Measurements from ENCODE around the gene PJA2.

- TF ChIP-seq CTCF (IDR thresholded peaks at IDR 0.05) (no peak), POLR2A (IDR thresholded peaks at IDR 0.05) (no peak)
Measured at GRCh38 chr5:109322694-109323093, 87.1 kb downstream of the PJA2 start.
